NCI-H1092 treated with DMSO at 0.1 percent for 48 hours (cell line): ENCODE data around the gene APBA2.
A peak's percentile ranks its signal among the peaks of the same experiment; 100 is the strongest.

Source experiments
- DNase-seq: peaks from one replicate; lab custom pipeline; 2025; lab: John Stamatoyannopoulos, UW

APBA2 gene

DNA sequence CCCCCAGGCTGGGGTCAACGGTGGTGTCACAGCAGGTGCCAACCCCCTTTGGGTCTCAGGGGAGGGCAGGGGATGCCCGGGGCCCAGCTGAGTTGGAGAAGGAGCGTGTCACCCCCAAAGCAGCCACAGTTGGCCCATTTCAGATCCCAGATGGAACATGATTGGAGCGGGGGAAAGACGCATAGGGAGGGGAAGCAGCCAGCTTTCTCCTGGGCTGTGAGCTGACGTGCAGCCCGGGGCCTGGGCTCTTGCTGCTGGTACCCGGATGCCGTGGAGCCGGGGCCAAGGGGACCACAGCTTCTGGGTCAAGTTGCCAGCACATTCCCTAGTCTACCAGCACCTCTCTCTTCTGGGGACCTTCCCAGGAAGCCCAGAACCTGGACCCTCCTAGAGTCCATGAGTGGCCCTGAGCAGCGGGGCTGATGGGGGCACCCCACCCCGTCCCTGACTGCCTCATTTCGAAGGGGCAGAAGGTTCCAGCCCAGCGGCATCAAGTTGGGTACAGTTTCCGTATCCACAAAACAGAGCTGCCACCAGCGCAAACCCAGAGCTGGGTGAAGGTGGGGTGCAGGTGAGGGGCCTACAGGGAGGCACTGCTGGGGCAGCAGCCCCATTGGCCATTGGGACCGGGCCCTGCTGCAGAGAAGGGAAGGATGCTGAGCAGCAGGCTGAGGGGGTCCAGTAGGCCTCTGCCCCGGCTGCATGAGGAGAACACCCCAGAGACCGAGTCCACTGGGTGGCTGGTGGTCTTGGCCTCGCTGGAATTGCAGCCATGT lies 235.0 kb downstream of the APBA2 start:
- DNase-seq = no peak

DNA sequence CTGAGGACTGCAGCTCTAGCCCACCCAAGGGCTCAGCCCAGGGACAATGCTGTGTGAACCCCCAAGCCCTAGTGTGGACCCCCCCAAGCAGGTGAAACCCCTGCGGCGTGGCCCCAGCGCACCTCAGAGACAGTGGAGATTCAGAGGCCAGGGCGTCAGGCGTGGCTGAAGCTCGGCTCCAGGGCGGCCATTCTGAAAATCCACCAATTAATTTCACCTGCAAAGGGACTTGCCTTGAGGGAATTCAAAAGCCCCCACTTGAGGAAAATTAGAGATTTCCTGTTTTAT lies 235.5 kb downstream of the APBA2 start:
- DNase-seq = no peak

DNA sequence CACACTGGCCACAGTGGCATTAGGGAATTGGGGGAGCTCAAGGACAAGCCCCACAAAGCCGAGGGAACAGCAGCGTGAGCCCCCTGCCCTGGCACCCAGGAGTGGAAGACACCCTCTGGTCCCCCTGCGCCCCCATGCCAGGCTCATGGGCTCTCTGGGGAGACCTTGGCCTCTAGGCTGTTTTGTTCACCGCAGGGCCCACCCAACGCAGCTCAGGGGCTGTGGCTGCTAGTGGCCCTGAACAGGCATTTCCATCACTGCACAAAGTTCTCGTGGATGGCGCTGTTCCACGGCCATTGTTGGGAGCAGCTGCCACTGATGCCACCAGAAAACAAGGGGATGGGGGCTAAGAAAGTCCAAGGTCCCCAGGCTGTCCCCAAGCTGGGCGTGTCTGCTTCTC lies 236.1 kb downstream of the APBA2 start:
- no peak for DNase-seq

DNA sequence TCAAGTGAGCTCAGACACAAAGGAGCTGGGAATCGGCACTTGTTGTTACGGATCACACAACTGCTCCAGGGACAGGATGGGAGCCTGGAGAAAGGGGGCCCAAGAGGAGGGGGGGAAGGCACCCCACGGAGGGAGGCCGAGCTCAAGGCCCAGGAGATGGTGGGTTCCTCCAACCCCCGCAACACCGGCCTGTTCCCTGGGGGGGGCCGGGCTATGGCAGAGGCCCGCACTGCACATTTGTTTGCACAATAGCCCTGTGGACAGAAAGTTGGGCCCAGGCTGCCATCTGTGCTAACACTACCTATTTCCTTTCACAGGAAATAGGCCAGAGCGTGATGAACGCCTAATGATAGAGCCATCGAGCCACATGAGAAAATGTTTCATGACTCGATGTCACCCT lies 236.7 kb downstream of the APBA2 start:
- DNase-seq = no peak

DNA sequence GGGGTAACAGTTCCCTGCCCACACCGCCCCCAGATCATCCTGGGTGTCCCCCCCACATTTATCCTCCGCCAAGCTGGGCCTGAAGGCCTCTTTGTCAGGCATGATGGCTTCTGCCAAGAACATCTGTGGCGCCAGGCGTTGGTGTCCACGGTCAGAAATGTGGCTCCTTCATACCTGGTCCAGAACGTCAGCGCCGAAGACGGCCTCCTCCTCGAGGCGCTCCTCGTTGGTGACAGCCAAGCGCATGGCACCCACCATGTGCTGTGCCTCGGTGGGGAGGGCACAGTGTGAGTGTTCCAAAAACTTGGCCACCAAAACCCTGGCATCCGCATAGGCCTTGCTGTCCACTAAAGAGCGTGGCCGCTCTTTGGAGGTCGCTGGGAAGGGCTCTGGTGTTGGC lies 237.4 kb downstream of the APBA2 start:
- DNase-seq = no peak

DNA sequence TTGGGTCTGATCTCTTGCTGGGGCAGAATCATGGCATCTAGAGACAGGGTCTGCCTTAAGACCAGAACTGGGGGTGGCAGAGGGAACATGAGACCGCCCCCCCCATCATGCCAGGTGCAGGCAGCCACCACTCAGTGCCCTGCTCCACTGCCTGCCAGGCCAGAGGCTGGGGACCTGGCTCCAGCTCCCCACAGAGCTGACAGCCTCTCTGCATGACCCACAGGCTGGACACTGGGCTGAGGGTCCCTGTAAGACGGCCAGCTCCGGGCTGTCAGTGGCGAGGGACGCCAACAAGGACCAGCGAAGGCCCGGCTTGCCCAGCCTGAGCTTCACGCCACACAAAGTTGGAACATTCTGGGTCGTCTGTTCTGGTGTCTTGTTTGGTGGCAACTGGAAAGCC lies 238.2 kb downstream of the APBA2 start:
- DNase-seq = no peak

DNA sequence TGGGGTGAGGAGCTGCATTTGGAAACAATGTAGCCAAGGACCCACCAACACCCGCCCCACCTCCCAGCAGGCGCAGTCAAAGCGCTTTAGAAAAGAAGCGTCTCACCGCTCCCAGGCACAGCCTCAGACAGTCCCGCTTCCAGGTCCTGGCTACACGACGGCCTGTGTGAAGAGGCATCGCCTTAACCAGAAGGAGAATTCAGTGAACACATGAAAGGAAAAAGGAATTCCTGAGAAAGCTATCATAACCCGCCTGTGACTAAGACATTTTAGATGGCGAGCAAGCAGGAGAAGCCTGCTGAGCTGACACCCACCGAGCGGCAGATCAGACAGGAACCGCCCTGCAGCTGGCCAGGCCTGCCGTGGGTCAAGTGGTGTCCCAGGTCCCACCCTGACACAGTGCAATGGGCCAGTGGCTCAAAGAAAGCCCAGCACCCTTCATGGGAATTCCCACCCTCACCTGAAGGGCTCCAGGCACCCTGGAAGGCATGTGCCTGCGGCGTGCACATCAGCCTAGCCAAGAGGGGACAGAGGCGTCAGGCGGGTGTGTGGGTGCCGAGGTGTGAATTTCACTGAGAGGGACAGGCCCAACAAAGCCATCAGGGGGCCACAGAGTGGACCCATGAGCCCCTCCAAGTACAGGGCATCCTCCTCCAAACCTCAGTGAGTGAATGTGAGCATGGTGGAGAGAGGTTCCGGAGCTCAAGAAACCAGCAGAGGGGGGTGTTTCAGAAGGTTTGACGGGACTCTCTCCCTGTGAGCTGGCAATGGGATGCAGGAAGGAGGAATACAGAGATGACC lies 239.0 kb downstream of the APBA2 start:
- DNase-seq = no peak

DNA sequence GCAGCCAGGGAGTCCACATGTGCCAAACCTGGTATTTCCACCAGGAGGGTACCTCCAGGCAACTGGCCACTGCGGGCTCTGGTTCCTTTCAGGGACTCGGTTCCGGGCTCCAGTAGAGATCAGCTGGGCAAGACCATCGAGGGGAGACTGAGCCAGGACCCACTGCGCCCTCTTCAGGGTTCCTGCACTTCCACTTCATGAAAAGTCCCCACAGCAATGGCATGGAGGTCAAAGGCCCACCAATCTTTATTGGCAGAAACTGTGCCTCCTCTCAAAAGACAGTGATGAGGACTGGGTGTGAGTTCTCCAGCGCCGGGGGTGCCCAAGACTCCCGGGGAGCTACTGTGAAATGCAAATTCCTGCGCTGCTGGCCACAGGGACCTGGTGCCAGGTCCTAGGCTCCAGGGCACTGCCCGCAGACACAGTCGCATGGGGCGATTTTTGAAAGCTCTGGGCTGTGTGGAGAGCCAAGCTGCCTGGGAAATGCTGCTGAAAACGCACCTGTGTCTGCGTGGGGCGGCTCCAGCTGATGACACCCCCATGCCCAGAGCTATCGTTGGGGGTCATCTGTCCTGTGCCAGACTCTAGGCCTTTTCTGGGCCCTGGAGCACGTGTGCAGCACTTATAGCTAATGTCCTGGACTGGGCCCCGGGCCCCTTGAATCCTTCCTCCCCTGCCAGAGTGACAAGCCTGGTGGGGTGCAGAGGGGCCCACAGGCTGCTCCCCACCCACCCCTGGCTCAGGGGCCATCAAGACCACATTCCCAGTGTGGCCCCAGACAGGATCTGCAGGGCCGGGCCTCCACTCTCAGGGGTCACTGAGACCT lies 239.8 kb downstream of the APBA2 start:
- DNase-seq = no peak

DNA sequence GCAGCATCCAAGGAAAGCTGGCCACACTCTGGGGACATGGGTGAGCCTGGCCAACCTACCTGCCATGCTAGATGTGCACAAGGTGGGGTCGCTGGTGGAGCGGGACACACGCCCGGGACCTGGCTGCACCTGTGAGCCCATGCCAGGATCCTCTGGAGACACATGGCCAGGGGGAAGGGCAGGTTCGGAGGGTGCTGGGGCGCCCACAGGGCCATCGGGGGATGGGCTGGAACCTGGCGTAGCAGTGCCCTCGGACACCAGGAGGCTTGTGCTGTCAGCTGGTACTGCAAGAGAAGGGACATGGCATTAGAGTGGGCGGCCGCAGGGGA lies 240.4 kb downstream of the APBA2 start:
- DNase-seq = no peak

DNA sequence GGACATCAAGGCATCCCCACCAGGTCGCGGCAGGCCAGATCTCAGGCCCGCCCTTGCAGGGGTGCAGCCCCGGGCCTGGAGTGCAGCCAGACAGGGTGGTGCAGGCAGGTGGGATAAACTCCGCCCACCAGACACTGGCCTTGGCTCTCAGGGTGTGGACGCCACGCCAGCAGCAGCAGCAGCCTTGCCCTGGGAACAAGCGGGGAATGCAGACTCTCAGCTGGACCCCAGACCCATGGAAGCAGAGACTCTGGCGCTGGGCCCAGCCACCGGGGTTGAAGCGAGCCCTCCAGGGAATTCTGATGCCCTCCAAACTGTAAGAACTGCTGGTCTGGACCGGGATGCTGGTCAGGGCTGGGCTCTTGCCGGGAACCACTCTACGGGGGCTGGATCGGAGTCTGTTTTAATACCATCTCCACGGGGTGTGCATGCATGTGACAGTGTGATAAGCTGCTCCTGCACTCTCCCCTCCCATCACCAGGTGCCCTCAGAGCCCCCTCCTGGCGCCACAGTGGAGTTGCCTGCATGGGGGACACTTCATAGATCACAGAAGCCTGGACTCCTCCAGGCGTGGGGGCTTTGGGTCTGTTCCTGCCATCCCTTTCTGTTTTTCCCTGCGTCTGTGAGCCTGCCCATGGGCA lies 241.2 kb downstream of the APBA2 start:
- DNase-seq = peak; percentile 8

DNA sequence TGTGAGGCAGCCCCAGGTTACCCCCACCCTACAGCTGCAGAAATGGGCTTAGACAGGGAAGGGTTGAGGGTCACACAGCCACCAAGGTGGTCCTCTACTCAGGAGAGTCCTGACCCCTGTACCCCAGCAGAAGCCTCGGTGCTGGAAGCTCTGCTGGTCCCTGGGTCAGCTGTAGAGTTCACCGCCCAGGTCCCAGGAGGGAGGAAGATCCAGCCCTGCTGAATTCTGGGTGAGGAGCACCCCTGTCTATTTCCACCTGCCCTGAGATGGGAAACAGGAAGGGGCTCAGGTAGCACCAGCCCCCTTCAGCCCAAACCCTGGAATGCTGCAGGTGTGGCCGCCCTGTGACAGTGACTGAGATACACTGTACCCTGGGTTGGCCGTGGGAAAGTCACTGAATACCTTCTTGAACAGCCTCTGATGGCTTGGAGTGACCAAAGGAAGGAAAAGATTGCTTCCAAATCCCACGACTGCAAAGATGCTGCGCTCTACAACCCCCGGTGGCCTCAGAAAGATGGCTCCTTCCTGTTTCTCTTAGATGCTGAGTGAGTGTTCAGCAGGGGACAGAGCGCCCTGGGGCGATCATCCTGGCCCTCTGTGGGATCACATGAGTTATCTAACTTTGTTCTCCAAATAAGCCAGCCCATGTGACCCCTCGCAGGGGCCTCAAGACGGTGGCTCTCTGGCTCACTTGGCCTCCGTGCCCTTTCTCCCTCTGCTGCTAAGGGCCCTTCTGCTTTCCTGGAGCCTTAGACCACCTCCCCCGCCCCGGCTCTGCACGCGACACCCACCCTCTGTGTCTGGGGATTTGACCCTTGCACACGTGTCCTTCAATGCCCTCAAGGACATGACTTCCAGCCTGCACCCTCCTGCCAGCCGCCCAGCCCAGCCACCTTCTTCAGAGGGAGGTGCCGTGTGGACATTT lies 242.0 kb downstream of the APBA2 start:
- no peak for DNase-seq

DNA sequence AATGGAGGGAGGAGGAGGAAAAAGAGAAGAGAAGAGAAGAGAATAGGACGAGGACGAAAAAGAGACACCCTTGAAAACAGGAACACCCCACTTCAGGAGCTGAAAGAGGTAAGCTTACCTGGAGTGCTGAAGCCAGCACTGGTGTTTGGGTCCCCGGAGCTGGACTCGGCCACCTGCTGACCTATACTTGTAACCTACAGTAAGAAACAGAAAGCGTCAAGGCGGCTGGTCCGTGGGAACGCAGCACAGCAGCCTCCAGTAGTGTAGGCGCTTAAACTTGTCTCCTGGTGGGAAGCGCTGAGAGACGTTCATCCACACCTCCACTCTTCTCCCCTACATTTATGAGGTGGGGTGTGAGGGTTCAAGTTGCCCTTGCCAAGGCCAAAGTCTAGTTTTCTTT lies 242.9 kb downstream of the APBA2 start:
- DNase-seq = no peak

DNA sequence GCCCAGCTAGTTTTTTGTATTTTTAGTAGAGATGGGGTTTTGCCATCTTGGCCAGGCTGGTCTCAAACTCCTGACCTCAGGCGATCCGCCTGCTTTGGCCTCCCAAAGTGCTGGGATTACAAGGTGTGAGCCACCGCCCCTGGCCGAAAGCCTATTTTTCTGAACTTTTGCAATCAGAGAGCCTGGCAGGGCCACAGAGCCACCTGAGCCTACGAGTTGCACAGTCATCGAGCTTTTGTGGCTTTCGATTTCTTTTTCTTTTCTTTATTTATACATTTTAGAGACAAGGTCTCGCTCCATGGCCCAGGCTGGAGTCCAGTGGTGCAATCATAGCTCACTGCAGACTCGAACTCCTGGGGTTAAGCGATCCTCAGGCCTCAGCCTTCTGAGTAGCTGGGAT lies 243.4 kb downstream of the APBA2 start:
- DNase-seq = no peak

DNA sequence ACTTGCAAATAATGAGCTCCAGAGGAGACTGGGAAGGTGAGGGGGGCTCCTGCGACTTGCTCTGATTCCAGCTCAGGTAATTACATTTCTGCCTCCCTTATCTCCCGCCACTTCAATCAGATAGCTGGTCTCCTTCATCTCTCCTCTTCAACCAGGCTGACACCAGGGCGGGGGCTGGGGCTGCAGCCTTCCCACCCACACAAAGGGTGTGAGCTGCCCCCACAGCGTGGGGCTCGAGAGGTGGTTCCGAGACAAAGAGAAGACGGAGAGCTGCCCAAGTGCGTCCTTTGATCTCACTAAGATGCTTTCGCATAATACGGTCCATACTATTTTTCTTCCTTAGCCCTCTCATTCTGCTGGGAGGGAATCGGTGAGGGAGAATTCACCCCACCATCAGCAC lies 244.2 kb downstream of the APBA2 start:
- no peak for DNase-seq

DNA sequence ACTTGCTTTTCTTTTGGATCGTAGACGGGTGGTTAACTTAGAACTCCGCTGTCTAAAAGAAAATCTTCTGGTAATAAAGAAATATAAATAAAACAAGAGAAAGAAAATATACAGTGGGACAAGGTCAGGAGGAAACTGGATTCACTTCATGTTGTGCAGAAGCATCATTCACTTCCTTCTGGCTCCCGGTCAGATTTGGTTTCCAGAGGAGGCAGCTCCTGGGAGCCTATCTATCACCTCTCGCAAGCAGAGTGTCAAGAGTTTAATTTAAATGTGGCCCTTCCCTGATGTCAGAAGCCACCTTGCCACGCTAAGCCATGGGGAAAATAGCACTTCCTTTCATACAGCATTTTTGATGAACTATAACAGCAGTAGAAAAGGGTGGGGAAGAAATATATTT lies 244.7 kb downstream of the APBA2 start:
- no peak for DNase-seq

DNA sequence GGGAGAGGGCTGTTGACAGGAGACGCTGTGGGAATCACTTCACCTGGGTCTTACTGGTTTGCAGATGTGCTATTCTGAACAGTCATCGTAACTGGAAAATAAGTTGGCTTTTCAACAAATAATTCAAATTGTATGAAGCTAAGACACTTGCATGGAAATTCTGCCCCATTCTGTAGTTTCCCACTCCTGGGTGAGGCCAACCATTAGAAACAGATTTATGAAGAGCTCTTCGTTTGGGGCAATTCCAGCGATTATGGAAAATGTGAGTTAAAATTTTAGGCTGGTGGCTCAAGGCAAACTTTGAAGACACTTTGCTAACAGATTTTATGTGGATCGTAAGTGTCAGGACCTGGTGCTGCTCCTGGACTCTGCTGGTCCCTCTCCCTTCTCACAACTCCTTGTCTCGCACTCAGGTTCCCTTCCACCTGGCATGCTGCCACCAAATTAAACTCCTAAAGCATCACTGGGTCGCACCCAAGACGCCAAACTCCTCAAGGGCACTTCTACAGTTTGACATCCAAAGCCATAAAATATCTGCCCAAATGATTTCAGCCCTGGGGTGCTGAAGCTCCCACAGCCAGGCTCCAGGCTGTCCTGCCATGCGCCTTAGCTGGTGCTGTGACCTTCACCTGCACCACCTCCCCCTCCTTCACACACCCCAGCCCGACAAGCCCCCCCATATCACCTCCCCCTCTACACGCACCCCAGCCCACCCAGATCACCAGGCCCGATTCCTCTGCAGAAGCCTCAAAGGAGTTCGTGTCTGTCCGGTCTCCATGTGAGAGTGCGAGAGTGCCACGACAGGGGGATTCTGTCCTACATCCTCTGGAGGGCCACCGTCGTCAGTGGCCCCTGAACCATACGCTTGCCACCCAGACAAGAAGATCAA lies 245.4 kb downstream of the APBA2 start:
- no peak for DNase-seq

DNA sequence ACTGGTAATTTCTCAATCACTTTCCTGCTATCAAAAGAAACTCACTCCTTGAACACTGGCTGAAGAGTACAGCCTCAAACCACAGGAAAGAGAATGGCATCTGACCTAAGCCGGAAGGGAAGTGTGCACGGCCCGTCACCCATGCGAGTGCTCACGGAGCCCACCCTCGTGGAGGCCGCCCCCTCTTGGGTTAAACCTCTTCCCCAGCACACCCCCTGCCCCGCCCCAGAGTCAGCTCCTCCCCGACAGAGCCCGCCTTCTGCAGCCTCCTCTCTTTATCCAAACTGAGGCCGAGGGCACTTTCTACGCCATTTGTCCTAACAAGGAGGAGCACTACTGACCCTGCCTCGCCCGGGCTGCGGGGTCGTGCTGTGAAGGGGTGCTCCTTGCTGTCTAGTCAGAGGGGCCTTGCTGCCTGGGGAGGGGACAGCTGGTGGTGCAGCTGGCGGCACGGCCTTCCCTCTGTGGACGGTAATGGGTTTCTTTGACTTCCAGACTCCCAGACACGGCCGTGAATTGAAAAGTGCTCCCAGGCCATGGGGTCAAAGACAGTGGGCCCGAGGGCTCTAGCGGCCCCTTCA lies 246.2 kb downstream of the APBA2 start:
- DNase-seq = no peak

DNA sequence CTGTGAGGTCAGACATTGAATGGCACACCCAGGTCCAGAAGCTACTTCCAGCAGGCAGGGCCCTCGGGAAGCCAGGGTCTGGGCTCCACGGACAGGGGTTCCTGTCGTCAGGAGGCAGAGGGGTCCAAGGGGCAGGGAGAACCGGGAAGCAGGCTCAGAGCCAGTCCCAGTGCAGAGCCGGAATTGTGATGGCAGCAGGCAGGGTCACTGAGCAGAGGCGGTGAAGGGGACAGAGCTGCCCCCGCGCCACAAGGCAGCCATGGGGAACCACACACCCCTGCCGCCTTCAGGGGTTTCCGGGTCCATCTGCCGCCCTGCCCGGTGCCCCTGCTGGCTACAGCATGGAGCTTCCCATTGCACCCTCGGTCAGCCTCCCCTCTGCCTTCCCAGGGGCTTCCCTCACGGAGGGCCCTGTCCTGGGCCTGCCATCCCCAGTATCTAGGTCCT lies 247.0 kb downstream of the APBA2 start:
- no peak for DNase-seq

DNA sequence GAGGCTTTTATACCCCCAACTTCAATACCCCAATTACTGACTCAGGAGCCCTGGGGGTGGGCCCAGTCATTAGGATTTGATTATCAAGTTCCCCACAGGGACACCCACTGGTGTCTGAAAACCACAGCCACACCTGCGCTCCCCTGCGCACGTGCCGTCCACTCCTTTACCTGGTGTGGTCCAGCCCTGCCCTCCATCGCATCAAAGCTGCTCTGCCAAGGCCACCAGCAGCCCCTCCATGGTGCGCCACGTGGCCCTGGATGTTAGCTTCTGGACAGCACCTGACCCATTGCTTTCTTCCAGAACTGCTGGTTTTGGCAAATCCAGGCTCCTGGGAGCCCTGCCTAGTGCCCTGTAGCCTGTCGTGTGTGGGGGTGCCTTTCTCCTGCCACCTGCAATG lies 247.5 kb downstream of the APBA2 start:
- no peak for DNase-seq

DNA sequence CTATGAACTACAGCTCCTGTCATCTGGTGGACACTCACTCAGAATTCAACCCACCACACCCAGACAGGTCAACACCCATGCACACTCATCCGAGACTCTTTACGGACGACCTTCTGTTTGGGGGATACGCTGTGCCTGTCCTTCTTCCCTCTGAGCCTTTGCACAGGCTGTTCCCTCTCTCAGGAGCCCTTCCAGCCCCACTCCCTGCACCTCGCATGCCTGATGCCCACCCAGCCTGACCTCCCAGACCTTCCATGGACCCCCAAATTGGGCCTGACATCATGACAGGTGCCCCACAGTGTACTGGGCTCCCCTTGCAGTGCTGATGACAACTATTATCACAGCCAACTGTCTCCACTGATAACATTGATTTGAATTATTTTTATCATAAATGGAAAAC lies 248.0 kb downstream of the APBA2 start:
- DNase-seq = no peak
